Esophagus squamous epithelium (tissue), 5 donors: Measurements from ENCODE around the gene PALM. TPM values are rescaled to one million over a fixed set of nuclear protein-coding genes. Genes with fewer than 3 reads are reported as not detected.
A peak's percentile ranks its signal among the peaks of the same experiment; 100 is the strongest.
"Not testable (repeated sequence)": the region's sequence is repeated elsewhere in the genome, so short reads cannot be mapped to it uniquely, and the experiment has no call there.

Source experiments
- DNase-seq: peaks from one replicate; lab custom pipeline; 2025; lab: John Stamatoyannopoulos, UW
- H3K27ac ChIP-seq, 4 donors: fragments of 200-600 bp; sonication (generic); one replicate each; pipeline ENCODE4 v1.5.1; 2016 to 2019; ENCODE audit warnings: mild to moderate bottlenecking in 1 of 4
- H3K27me3 ChIP-seq, 4 donors: fragments of 200-600 bp; sonication (generic); 1 replicate in 3 of 4; 2 replicates in 1 of 4; pipeline versions ENCODE4 v1.5.1 to v1.6.0; 2017 to 2021; ENCODE audit warnings: antibody characterized with exemption in 1 of 4
- H3K36me3 ChIP-seq, 3 donors: fragments of 200-600 bp; sonication (generic); one replicate each; pipeline ENCODE4 v1.5.1; 2016 to 2019
- H3K4me1 ChIP-seq, 3 donors: fragments of 200-600 bp; sonication (generic); one replicate each; pipeline ENCODE4 v1.5.1; 2017 to 2019
- H3K4me3 ChIP-seq, 4 donors: fragments of 200-600 bp; sonication (generic); 1 replicate in 3 of 4; 2 replicates in 1 of 4; pipeline ENCODE4 v1.5.1; 2016 to 2019; ENCODE audit warnings: mild to moderate bottlenecking in 2 of 4, moderate library complexity in 1 of 4
- H3K9me3 ChIP-seq, 3 donors: fragments of 200-600 bp; sonication (generic); one replicate each; pipeline ENCODE4 v1.5.1; 2016 to 2019
- POLR2A ChIP-seq, 4 donors: fragments of 450-650 bp; IDR thresholded peaks; one replicate each; pipeline ENCODE4 v1.6.1; 2017; ENCODE audit warnings: antibody characterized with exemption in 4 of 4, mild to moderate bottlenecking in 4 of 4, moderate library complexity in 3 of 4
- WGBS, 2 donors: methylation state at CpG; one replicate each; pipeline ENCODE4 v1.1.5; 2018; 5-methylcytosine and 5-hydroxymethylcytosine counted together
- intact Hi-C: fragments of 100-400 bp; cut with DNase I; formaldehyde crosslinking; loops from one replicate; pipeline ENCODE4 v1.15.0; 2022
- total RNA-seq, 4 donors: library from RNA; depleted of rRNA; stranded (reverse); fragments of >200 nt; gene quantifications; one replicate each; pipeline ENCODE4 v1.1.0, GENCODE V29; 2016
- TF ChIP-seq, protein P1 (sequence below), 6 experiments: fragments of 450-650 bp in 4 of 6; fragments of 200-600 bp in 2 of 6; sonication (generic) in 2 of 6; IDR thresholded peaks; one replicate each; pipeline ENCODE4 v1.5.1; 2016 to 2019; ENCODE audit warnings: antibody characterized with exemption in 6 of 6, mild to moderate bottlenecking in 4 of 6, moderate library complexity in 4 of 6
- donor health status: DM: yes; HTN: yes; CAD: no.

The PALM gene
- total RNA-seq, 4 donors from 2014 or later: 2.6 to 19.3 (median 6.5) TPM

- DNase-seq: peak; percentile 46
- Histone ChIP-seq H3K4me3 (peak within 1 kb of the TSS; percentile 85 to 100 (median 98)), H3K36me3 (peaks cover 0 to 6% (median 0%) of the 10 kb centered on the region in 3 donors), H3K27ac (peak within 1 kb of the TSS; percentile 97 to 99 (median 98)), H3K4me1 (peaks cover 47 to 63% (median 50%) of the 10 kb centered on the region in 3 donors), H3K9me3 (no peaks in the 10 kb centered on the region), H3K27me3 (no peaks in the 10 kb centered on the region)
- intact Hi-C loops: no loop called here
- TF ChIP-seq POLR2A (IDR thresholded peaks at IDR 0.05): peak in 3 of 4 donors; percentile 32 to 76 (median 75)
- TF ChIP-seq, protein P1, sequence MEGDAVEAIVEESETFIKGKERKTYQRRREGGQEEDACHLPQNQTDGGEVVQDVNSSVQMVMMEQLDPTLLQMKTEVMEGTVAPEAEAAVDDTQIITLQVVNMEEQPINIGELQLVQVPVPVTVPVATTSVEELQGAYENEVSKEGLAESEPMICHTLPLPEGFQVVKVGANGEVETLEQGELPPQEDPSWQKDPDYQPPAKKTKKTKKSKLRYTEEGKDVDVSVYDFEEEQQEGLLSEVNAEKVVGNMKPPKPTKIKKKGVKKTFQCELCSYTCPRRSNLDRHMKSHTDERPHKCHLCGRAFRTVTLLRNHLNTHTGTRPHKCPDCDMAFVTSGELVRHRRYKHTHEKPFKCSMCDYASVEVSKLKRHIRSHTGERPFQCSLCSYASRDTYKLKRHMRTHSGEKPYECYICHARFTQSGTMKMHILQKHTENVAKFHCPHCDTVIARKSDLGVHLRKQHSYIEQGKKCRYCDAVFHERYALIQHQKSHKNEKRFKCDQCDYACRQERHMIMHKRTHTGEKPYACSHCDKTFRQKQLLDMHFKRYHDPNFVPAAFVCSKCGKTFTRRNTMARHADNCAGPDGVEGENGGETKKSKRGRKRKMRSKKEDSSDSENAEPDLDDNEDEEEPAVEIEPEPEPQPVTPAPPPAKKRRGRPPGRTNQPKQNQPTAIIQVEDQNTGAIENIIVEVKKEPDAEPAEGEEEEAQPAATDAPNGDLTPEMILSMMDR (IDR thresholded peaks at IDR 0.05): no peak
- WGBS, 2 donors: 1% methylated on average over 17 to 20 of the region's 97 CpGs
Measured at GRCh38 chr19:662962-663681, 45.6 kb upstream of the PALM start, which contains the start of gene RNF126. Gene RNF126, minus strand, starts transcription at chr19:663214. Its CDS starts 93 bp downstream, at chr19:663121.

DNA sequence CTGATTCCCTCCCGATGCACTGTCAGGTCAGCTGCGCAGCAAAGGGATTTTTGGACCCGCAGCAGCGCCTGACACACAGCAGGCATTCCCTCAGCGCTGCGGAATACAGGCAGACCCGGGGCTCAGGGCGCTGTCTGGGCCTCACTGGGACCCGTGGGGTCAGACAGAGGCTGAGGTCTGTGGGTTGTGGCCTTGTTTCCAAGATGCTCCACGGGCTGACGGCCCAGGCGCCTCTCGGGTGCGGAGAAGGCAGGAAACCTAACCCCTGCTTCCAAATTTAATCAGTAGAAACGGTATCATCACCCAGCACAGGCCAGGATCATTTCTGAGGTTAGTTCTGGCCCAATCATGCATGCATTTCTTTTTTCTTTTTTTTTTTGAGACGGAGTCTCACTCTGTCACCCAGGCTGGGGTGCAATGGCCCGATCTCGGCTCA lies 45.0 kb upstream of the PALM start:
- DNase-seq: no peak
- H3K27me3 ChIP-seq: no peaks in the 10 kb centered on the region
- H3K4me1 ChIP-seq: peaks cover 41 to 57% (median 45%) of the 10 kb centered on the region in 3 donors
- TF ChIP-seq, protein P1 (IDR thresholded peaks at IDR 0.05): peak in 1 of 6 experiments; percentile 5
- TF ChIP-seq POLR2A (IDR thresholded peaks at IDR 0.05): no peak
- intact Hi-C loops: no loop called here
- peak overlapping the region; percentile 17 to 100 (median 92) for H3K4me3 ChIP-seq
- no peaks in the 10 kb centered on the region for H3K9me3 ChIP-seq
- 23 to 24% methylated on average over 7 to 9 of the region's 18 CpGs for WGBS, 2 donors
- H3K27ac ChIP-seq: peak overlapping the region; percentile 97 to 99 (median 98)
- H3K36me3 ChIP-seq: no peaks in the 10 kb centered on the region

- Histone ChIP-seq H3K4me1 (peaks cover 28 to 44% (median 34%) of the 10 kb centered on the region in 3 donors), H3K9me3 (no peaks in the 10 kb centered on the region), H3K4me3 (peak overlapping the region in 3 of 4 donors; percentile 3 to 55 (median 15)), H3K27me3 (no peaks in the 10 kb centered on the region), H3K27ac (peak overlapping the region in 2 of 4 donors; percentile 15 to 97), H3K36me3 (no peaks in the 10 kb centered on the region)
- intact Hi-C loops: loop anchor here (5.0 kb wide), 1 partner anchor 67 kb away; no protein-coding TSS in a partner anchor
- WGBS, 2 donors: 5 to 12% methylated on average over 7 to 10 of the region's 24 CpGs
- no peak for TF ChIP-seq POLR2A (IDR thresholded peaks at IDR 0.05)
- TF ChIP-seq, protein P1 (IDR thresholded peaks at IDR 0.05): peak; percentile 82 to 95 (median 92)
- no peak for DNase-seq
Measured at GRCh38 chr19:664913-665443, 43.8 kb upstream of the PALM start.

DNA sequence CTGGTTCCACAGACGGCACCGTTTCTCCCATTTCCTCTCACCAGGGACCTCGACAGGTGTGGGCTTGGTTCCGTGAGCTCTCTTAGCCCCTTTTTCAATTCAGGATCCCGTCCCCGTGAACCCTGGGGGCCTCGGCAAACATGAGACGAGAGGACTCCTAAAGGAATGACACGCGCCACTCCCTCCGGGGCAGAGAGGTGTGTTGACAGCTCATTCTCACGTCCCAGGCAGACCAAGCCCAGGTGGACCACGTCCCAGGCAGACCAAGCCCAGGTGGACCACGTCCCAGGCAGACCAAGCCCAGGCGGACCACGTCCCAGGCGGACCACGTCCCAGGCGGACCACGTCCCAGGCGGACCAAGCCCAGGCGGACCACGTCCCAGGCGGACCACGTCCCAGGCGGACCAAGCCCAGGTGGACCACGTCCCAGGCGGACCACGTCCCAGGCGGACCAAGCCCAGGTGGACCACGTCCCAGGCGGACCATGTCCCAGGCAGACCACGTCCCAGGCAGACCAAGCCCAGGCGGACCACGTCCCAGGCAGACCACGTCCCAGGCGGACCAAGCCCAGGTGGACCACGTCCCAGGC lies 41.7 kb upstream of the PALM start:
- not testable (repeated sequence) for H3K9me3 ChIP-seq, H3K27ac ChIP-seq, H3K36me3 ChIP-seq, DNase-seq, H3K4me3 ChIP-seq, H3K27me3 ChIP-seq
- intact Hi-C loops: loop anchor here (5.0 kb wide), 1 partner anchor 65 kb away; no protein-coding TSS in a partner anchor
- H3K4me1 ChIP-seq: peaks cover 7 to 23% (median 15%) of the 10 kb centered on the region in 3 donors
- WGBS, 2 donors: 53 to 88% methylated on average over 3 to 6 of the region's 38 CpGs

DNA sequence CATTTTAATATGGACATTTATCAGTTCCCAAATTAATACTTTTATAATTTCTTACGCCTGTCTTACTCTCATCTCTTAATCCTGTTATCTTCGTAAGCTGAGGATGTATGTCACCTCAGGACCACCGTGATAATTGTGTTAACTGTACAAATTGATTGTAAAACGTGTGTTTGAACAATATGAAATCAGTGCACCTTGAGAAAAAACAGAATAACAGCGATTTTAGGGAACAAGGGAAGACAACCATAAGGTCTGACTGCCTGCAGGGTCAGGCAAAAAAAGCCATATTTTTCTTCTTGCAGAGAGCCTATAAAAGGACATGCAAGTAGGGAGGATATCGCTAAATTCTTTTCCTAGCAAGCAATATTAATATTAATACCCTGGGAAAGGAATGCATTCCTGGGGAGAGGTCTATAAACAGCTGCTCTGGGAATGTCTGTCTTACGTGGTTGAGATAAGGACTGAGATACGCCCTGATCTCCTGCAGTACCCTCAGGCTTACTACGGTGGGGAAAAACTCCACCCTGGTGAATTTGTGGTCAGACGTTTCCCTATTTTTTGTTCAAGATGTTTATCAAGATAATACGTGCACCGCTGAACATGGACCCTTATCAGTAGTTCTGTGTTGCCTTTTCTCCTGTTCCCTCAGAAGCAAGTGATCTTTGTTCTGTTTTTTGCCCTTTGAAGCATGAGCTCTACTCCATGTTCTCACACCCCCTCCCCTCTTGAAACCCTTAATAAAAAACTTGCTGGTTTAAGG lies 39.9 kb upstream of the PALM start:
- H3K4me3 ChIP-seq, H3K27ac ChIP-seq, H3K36me3 ChIP-seq, H3K9me3 ChIP-seq, DNase-seq, H3K27me3 ChIP-seq: not testable (repeated sequence)
- 57 to 59% methylated on average over 12 of the region's 12 CpGs for WGBS, 2 donors
- peaks cover 7 to 14% (median 10%) of the 10 kb centered on the region in 3 donors for H3K4me1 ChIP-seq
- intact Hi-C loops: loop anchor here (5.0 kb wide), 1 partner anchor 63 kb away; no protein-coding TSS in a partner anchor
